IMR-90 (cell line): ENCODE results near the gene DUS3L. TPM values are rescaled to one million over a fixed set of nuclear protein-coding genes. Genes with fewer than 3 reads are reported as not detected.

Source experiments
- ATAC-seq: fragments of 200-7000 bp; cut with Tn5 transposase; 2 replicates; pipeline ENCODE4 v1.9.1; 2020; ENCODE audit warnings: low read depth, mild to moderate bottlenecking, moderate library complexity
- BruUV-seq: library from RNA; stranded (reverse); fragments of 400-500 nt; replicated peaks from 2 replicates; lab custom pipeline; 2021; lab: Mats Ljungman, UMichigan
- CTCF ChIA-PET: fragments of 300-600 bp; formaldehyde crosslinking; extraction: SDS; loops from one replicate; lab custom pipeline; 2021; ENCODE audit warnings: antibody characterized with exemption; lab: Yijun Ruan, JAX
- POLR2A ChIA-PET: fragments of 300-600 bp; sonication (Branson Sonifier 250); formaldehyde crosslinking; loops from one replicate; lab custom pipeline; 2022; ENCODE audit warnings: antibody characterized with exemption; ENCODE audit not compliant: unreplicated experiment; lab: Charles Lee
- DNase-seq: peaks from one replicate; pipeline ENCODE4 v3.0.0; 2013
- H2AFZ ChIP-seq: replicated peaks from 2 replicates; pipeline ENCODE3; 2013; ENCODE audit warnings: low read length, mild to moderate bottlenecking; ENCODE audit not compliant: poor library complexity
- H2AK5ac ChIP-seq: 2 replicates; pipeline ENCODE4 v1.6.1; 2013; ENCODE audit warnings: low read depth, low read length, inconsistent platforms
- H2AK9ac ChIP-seq: replicated peaks from 2 replicates; pipeline ENCODE3; 2013; ENCODE audit warnings: mild to moderate bottlenecking, low read depth, low read length, moderate library complexity; ENCODE audit not compliant: poor library complexity
- H2BK120ac ChIP-seq: 2 replicates; pipeline ENCODE4 v1.6.1; 2013; ENCODE audit warnings: low read depth, low read length, inconsistent platforms
- H2BK15ac ChIP-seq: 3 replicates; pipeline ENCODE4 v1.6.1; 2013; ENCODE audit warnings: low read depth, low read length, inconsistent platforms
- H2BK20ac ChIP-seq: 2 replicates; pipeline ENCODE4 v1.6.1; 2013; ENCODE audit warnings: low read depth, mild to moderate bottlenecking, inconsistent platforms, low read length, moderate library complexity
- H2BK5ac ChIP-seq: 2 replicates; pipeline ENCODE4 v1.6.1; 2013; ENCODE audit warnings: mild to moderate bottlenecking, low read depth, low read length, inconsistent platforms; ENCODE audit not compliant: poor library complexity, severe bottlenecking
- H3K14ac ChIP-seq: replicated peaks from 2 replicates; pipeline ENCODE4 v1.6.1; 2013; ENCODE audit warnings: low read depth, low read length, inconsistent platforms
- H3K18ac ChIP-seq: 2 replicates; pipeline ENCODE4 v1.6.1; 2013; ENCODE audit warnings: low read depth, low read length, control low read depth
- H3K23ac ChIP-seq: 2 replicates; pipeline ENCODE4 v1.6.1; 2013; ENCODE audit warnings: low read depth, low read length, inconsistent platforms
- H3K27ac ChIP-seq: 2 replicates; pipeline ENCODE4 v1.5.1; 2013; ENCODE audit warnings: mild to moderate bottlenecking, control low read depth, low read length; ENCODE audit not compliant: insufficient read depth
- H3K27me3 ChIP-seq: 2 replicates; pipeline ENCODE4 v1.6.1; 2013; ENCODE audit warnings: low read length; ENCODE audit not compliant: control insufficient read depth, insufficient read depth
- H3K36me3 ChIP-seq: 2 replicates; pipeline ENCODE4 v1.6.1; 2013; ENCODE audit warnings: low read length, mixed read lengths; ENCODE audit not compliant: control insufficient read depth, insufficient read depth
- H3K4ac ChIP-seq: 2 replicates; pipeline ENCODE4 v1.6.1; 2013; ENCODE audit warnings: low read depth, low read length, inconsistent platforms
- H3K4me1 ChIP-seq: 2 replicates; pipeline ENCODE4 v1.6.1; 2013; ENCODE audit warnings: low read length, mixed read lengths; ENCODE audit not compliant: control insufficient read depth, insufficient read depth
- H3K4me2 ChIP-seq: 2 replicates; pipeline ENCODE4 v1.6.1; 2013; ENCODE audit warnings: low read depth, mild to moderate bottlenecking, control low read depth, low read length, moderate library complexity
- H3K4me3 ChIP-seq: 2 replicates; pipeline ENCODE4 v1.5.1; 2013; ENCODE audit warnings: low read depth, mild to moderate bottlenecking, control low read depth, low read length, moderate library complexity; ENCODE audit not compliant: insufficient read depth
- H3K56ac ChIP-seq: 2 replicates; pipeline ENCODE4 v1.6.1; 2013; ENCODE audit warnings: low read length, inconsistent platforms; ENCODE audit not compliant: insufficient read depth; ENCODE audit errors: extremely low read depth
- H3K79me1 ChIP-seq, 2 experiments: 2 replicates each; pipeline ENCODE4 v1.6.1; 2013; ENCODE audit warnings: low read length in 2 of 2, inconsistent platforms in 1 of 2, low read depth in 1 of 2
- H3K9ac ChIP-seq: 2 replicates; pipeline ENCODE4 v1.6.1; 2013; ENCODE audit warnings: low read depth, low read length, control low read depth
- H3K9me1 ChIP-seq: 2 replicates; pipeline ENCODE4 v1.6.1; 2013; ENCODE audit warnings: low read length, inconsistent platforms; ENCODE audit not compliant: insufficient read depth
- H3K9me3 ChIP-seq: 2 replicates; pipeline ENCODE4 v1.6.1; 2013; ENCODE audit warnings: low read length; ENCODE audit not compliant: control insufficient read depth, insufficient read depth
- H4K20me1 ChIP-seq: 2 replicates; pipeline ENCODE4 v1.6.1; 2013; ENCODE audit warnings: low read length, inconsistent platforms; ENCODE audit not compliant: insufficient read depth
- H4K5ac ChIP-seq: 2 replicates; pipeline ENCODE4 v1.6.1; 2013; ENCODE audit warnings: mild to moderate bottlenecking, low read depth, low read length, control low read depth
- H4K8ac ChIP-seq, 2 experiments: 2 replicates each; pipeline ENCODE4 v1.6.1; 2013; ENCODE audit warnings: low read depth in 2 of 2, low read length in 2 of 2, control low read depth in 1 of 2, inconsistent platforms in 1 of 2
- H4K91ac ChIP-seq: 2 replicates; pipeline ENCODE4 v1.6.1; 2013; ENCODE audit warnings: low read depth, low read length, inconsistent platforms; ENCODE audit not compliant: insufficient read depth
- BHLHE40 ChIP-seq: fragments of 150-350 bp; IDR thresholded peaks from 2 replicates; pipeline ENCODE4 v1.6.1; 2016; ENCODE audit warnings: mild to moderate bottlenecking, low read depth, low read length
- SMC3 ChIP-seq: fragments of 150-350 bp; IDR thresholded peaks from 2 replicates; pipeline ENCODE4 v1.6.1; 2016; ENCODE audit warnings: low read depth, mild to moderate bottlenecking, antibody characterized with exemption, low read length, moderate library complexity
- WGBS, 2 experiments: methylation state at CpG; one replicate each; pipeline versions ENCODE4 v1.1.5 to v1.1.7; 2013; ENCODE audit warnings: missing lambda C conversion rate in 2 of 2; ENCODE audit not compliant: insufficient read length in 1 of 2; ENCODE audit errors: extremely low coverage in 2 of 2; 5-methylcytosine and 5-hydroxymethylcytosine counted together
- dilution Hi-C: fragments of 300-500 bp; cut with HindIII; formaldehyde crosslinking; loops from one replicate; pipeline ENCODE4 v1.14.3; 2018; ENCODE audit warnings: low sequenced_read_pairs; ENCODE audit not compliant: unreplicated experiment
- in situ Hi-C: fragments of 300-500 bp; cut with MboI; formaldehyde crosslinking; loops from 3 replicates; pipeline ENCODE4 v1.14.3; 2019; ENCODE audit warnings: low sequenced_read_pairs, inconsistent platforms, mixed read lengths
- intact Hi-C: fragments of 100-400 bp; cut with micrococcal nuclease; formaldehyde crosslinking; loops from 2 replicates; pipeline ENCODE4 v1.10.0; 2022
- polyA plus RNA-seq, 3 experiments: library from polyadenylated mRNA; depleted of rRNA; stranded (reverse); fragments of >200 nt; gene quantifications; 2 replicates each; pipeline ENCODE4 v1.2.3, GENCODE V29; 2012; ENCODE audit warnings: low replicate concordance in 1 of 3
- total RNA-seq: library from RNA; depleted of rRNA; stranded (reverse); fragments of >200 nt; gene quantifications from 2 replicates; pipeline ENCODE4 v1.2.3, GENCODE V29; 2012
- TF ChIP-seq, protein P1 (sequence below): fragments of 150-350 bp; IDR thresholded peaks from 2 replicates; pipeline ENCODE4 v1.6.1; 2017; ENCODE audit warnings: mild to moderate bottlenecking, antibody characterized with exemption, low read length, low read depth
- TF ChIP-seq, protein P2 (sequence below): conservative IDR thresholded peaks from 2 replicates; pipeline ENCODE4 v1.5.1; 2012; ENCODE audit warnings: mild to moderate bottlenecking, low read depth, low read length, improper control_type of control experiment

Gene DUS3L
- total and polyA plus RNA-seq, 2 of the 4 experiments (the other 2 are of a cell fraction), result 12.4 to 21.3 TPM

GRCh38 chr19:5786593-5787408 lies 4.2 kb downstream of the DUS3L start:
- H3K56ac ChIP-seq, result no peak overlapping the region
- DNase-seq, result no peak
- no peak overlapping the region for H2AK5ac ChIP-seq
- H3K23ac ChIP-seq, result no peak overlapping the region
- H3K14ac ChIP-seq, result no peak overlapping the region
- TF ChIP-seq SMC3 (no peak), BHLHE40 (no peak)
- TF ChIP-seq, protein P1, sequence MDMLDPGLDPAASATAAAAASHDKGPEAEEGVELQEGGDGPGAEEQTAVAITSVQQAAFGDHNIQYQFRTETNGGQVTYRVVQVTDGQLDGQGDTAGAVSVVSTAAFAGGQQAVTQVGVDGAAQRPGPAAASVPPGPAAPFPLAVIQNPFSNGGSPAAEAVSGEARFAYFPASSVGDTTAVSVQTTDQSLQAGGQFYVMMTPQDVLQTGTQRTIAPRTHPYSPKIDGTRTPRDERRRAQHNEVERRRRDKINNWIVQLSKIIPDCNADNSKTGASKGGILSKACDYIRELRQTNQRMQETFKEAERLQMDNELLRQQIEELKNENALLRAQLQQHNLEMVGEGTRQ, result no peak
- TF ChIP-seq, protein P2, sequence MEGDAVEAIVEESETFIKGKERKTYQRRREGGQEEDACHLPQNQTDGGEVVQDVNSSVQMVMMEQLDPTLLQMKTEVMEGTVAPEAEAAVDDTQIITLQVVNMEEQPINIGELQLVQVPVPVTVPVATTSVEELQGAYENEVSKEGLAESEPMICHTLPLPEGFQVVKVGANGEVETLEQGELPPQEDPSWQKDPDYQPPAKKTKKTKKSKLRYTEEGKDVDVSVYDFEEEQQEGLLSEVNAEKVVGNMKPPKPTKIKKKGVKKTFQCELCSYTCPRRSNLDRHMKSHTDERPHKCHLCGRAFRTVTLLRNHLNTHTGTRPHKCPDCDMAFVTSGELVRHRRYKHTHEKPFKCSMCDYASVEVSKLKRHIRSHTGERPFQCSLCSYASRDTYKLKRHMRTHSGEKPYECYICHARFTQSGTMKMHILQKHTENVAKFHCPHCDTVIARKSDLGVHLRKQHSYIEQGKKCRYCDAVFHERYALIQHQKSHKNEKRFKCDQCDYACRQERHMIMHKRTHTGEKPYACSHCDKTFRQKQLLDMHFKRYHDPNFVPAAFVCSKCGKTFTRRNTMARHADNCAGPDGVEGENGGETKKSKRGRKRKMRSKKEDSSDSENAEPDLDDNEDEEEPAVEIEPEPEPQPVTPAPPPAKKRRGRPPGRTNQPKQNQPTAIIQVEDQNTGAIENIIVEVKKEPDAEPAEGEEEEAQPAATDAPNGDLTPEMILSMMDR, result no peak
- no peak overlapping the region for H4K91ac ChIP-seq
- H3K18ac ChIP-seq, result no peak overlapping the region
- H4K5ac ChIP-seq, result no peak overlapping the region
- peak overlapping the region; percentile 72 for H2AK9ac ChIP-seq
- H3K79me1 ChIP-seq, result peaks cover 0 to 11% of the 10 kb centered on the region in 2 experiments; a peak in 2 of 4 replicates
- WGBS, 2 experiments, result 95% methylated on average over 23 of the region's 44 CpGs; no CpG with 5 or more reads in 1 of the 2 experiments
- 0 out of 2 replicates have a peak, but pooled peaks cover 3% of the 10 kb centered on the region for H3K9me1 ChIP-seq
- H3K9me3 ChIP-seq, result no peaks in the 10 kb centered on the region
- no peak overlapping the region for H3K4ac ChIP-seq
- dilution Hi-C loops (no loop called here), intact Hi-C loops (no loop called here), in situ Hi-C loops (no loop called here)
- H3K36me3 ChIP-seq, result peaks cover 47% of the 10 kb centered on the region
- ChIA-PET POLR2A (no interaction called here), CTCF (no interaction called here)
- H2BK20ac ChIP-seq, result no peak overlapping the region
- no peak overlapping the region for H2BK15ac ChIP-seq
- ATAC-seq, result no peak
- H3K4me3 ChIP-seq, result no peak overlapping the region
- BruUV-seq, result no TSS peak
- H3K27me3 ChIP-seq, result no peaks in the 10 kb centered on the region
- no peak overlapping the region for H2BK120ac ChIP-seq
- no peak overlapping the region for H3K4me2 ChIP-seq
- H3K27ac ChIP-seq, result no peak overlapping the region
- no peak overlapping the region for H4K8ac ChIP-seq
- H2BK5ac ChIP-seq, result no peak overlapping the region
- H2AFZ ChIP-seq, result no peak overlapping the region
- peaks cover 7% of the 10 kb centered on the region for H4K20me1 ChIP-seq
- H3K9ac ChIP-seq, result no peak overlapping the region
- 0 out of 2 replicates have a peak, but pooled peaks cover 2% of the 10 kb centered on the region for H3K4me1 ChIP-seq
